Testis (tissue), 3 donors: ENCODE measurements around the gene MAST4. TPM values are rescaled to one million over a fixed set of nuclear protein-coding genes. Genes with fewer than 3 reads are reported as not detected.

Experiments used
- DNase-seq: peaks from one replicate; pipeline ENCODE4 v3.0.0-alpha.2; 2019
- H3K27ac ChIP-seq, 2 donors: fragments of 200-600 bp; sonication (generic); one replicate each; pipeline ENCODE4 v1.5.1; 2019
- H3K27me3 ChIP-seq: fragments of 200-600 bp; sonication (generic); one replicate; pipeline ENCODE4 v1.5.1; 2019
- H3K36me3 ChIP-seq: fragments of 200-600 bp; sonication (generic); one replicate; pipeline ENCODE4 v1.5.1; 2017; ENCODE audit warnings: low read depth; ENCODE audit errors: missing control alignments
- H3K4me1 ChIP-seq: fragments of 200-600 bp; sonication (generic); one replicate; pipeline ENCODE4 v1.5.1; 2019
- H3K4me3 ChIP-seq, 2 donors: fragments of 200-600 bp; sonication (generic); one replicate each; pipeline ENCODE4 v1.5.1; 2017 to 2019
- H3K9me3 ChIP-seq: fragments of 200-600 bp; sonication (generic); one replicate; pipeline ENCODE4 v1.5.1; 2017
- CTCF ChIP-seq, 3 experiments: fragments of 450-650 bp in 2 of 3; fragments of 200-600 bp in 1 of 3; sonication (generic) in 1 of 3; IDR thresholded peaks; one replicate each; pipeline ENCODE4 v1.5.1; 2016 to 2019; ENCODE audit warnings: antibody characterized with exemption in 3 of 3, mild to moderate bottlenecking in 2 of 3, moderate library complexity in 1 of 3
- POLR2A ChIP-seq: fragments of 450-650 bp; IDR thresholded peaks from one replicate; pipeline ENCODE4 v1.6.1; 2017; ENCODE audit warnings: antibody characterized with exemption, mild to moderate bottlenecking, moderate library complexity
- WGBS, 2 donors: methylation state at CpG; one replicate each; pipeline ENCODE4 v1.1.5; 2018; 5-methylcytosine and 5-hydroxymethylcytosine counted together
- intact Hi-C: fragments of 100-400 bp; cut with DNase I; formaldehyde crosslinking; loops from one replicate; pipeline ENCODE4 v1.15.1; 2023; ENCODE audit warnings: low total_unique reads
- polyA plus RNA-seq: library from polyadenylated mRNA; stranded (reverse); fragments of 350-450 nt; fragmentation: Illumina TruSeq; extraction: RNeasy Lipid Tissue Mini Kit (QIAGEN cat#74804); gene quantifications from one replicate; pipeline ENCODE4 v1.2.3, GENCODE V29; 2014; ENCODE audit warnings: low read depth, low replicate concordance; ENCODE audit not compliant: insufficient read depth
- total RNA-seq, 2 donors: library from RNA; depleted of rRNA; stranded (reverse); fragments of >200 nt; gene quantifications; one replicate each; pipeline ENCODE4 v1.2.3, GENCODE V29; 2016

Gene MAST4
- total and polyA plus RNA-seq, 3 donors from 2014 or later: 27.2 to 56.4 (median 51.4) TPM

- H3K27ac ChIP-seq: no peak overlapping the region
- no peaks in the 10 kb centered on the region for H3K27me3 ChIP-seq
- no peak overlapping the region for H3K4me3 ChIP-seq
- no peaks in the 10 kb centered on the region for H3K9me3 ChIP-seq
- H3K4me1 ChIP-seq: no peaks in the 10 kb centered on the region
- no peak for DNase-seq
- intact Hi-C loops: no loop called here
- no peak for TF ChIP-seq CTCF (IDR thresholded peaks at IDR 0.05)
- no peak for TF ChIP-seq POLR2A
- 42 to 52% methylated on average over 2 of the region's 2 CpGs for WGBS, 2 donors
- no peaks in the 10 kb centered on the region for H3K36me3 ChIP-seq
These were observed 25.0 kb downstream of the MAST4 start for GRCh38 chr5:66621146-66621545.

- WGBS, 2 donors: 89 to 92% methylated on average over 4 of the region's 4 CpGs
- Histone ChIP-seq H3K27ac (no peak overlapping the region), H3K27me3 (no peaks in the 10 kb centered on the region), H3K4me1 (no peaks in the 10 kb centered on the region), H3K4me3 (no peak overlapping the region), H3K9me3 (no peaks in the 10 kb centered on the region), H3K36me3 (no peaks in the 10 kb centered on the region)
- no peak for DNase-seq
- intact Hi-C loops: no loop called here
- TF ChIP-seq POLR2A (no peak), CTCF (IDR thresholded peaks at IDR 0.05) (no peak)
These were observed 25.5 kb downstream of the MAST4 start for GRCh38 chr5:66621736-66622135.

GRCh38 chr5:66628561-66628960 is 32.4 kb downstream of the MAST4 start:
- H3K4me3 ChIP-seq: no peak overlapping the region
- no peak overlapping the region for H3K27ac ChIP-seq
- H3K4me1 ChIP-seq: no peaks in the 10 kb centered on the region
- no peaks in the 10 kb centered on the region for H3K36me3 ChIP-seq
- no peaks in the 10 kb centered on the region for H3K27me3 ChIP-seq
- WGBS, 2 donors: 71 to 78% methylated on average over 3 of the region's 3 CpGs
- TF ChIP-seq POLR2A (no peak), CTCF (IDR thresholded peaks at IDR 0.05) (no peak)
- intact Hi-C loops: no loop called here
- H3K9me3 ChIP-seq: no peaks in the 10 kb centered on the region
- no peak for DNase-seq

GRCh38 chr5:66629446-66629845 is 33.3 kb downstream of the MAST4 start:
- Histone ChIP-seq H3K4me1 (no peaks in the 10 kb centered on the region), H3K36me3 (no peaks in the 10 kb centered on the region), H3K9me3 (no peaks in the 10 kb centered on the region), H3K27ac (no peak overlapping the region), H3K4me3 (no peak overlapping the region), H3K27me3 (no peaks in the 10 kb centered on the region)
- TF ChIP-seq POLR2A: no peak
- TF ChIP-seq CTCF (IDR thresholded peaks at IDR 0.05): no peak
- WGBS, 2 donors: 56 to 78% methylated on average over 2 of the region's 2 CpGs
- no peak for DNase-seq
- intact Hi-C loops: no loop called here

- intact Hi-C loops: no loop called here
- no peak for DNase-seq
- no peaks in the 10 kb centered on the region for H3K27me3 ChIP-seq
- no peak overlapping the region for H3K27ac ChIP-seq
- H3K4me1 ChIP-seq: no peaks in the 10 kb centered on the region
- no peaks in the 10 kb centered on the region for H3K36me3 ChIP-seq
- 89 to 98% methylated on average over 3 of the region's 3 CpGs for WGBS, 2 donors
- no peak overlapping the region for H3K4me3 ChIP-seq
- no peaks in the 10 kb centered on the region for H3K9me3 ChIP-seq
- TF ChIP-seq POLR2A (no peak), CTCF (IDR thresholded peaks at IDR 0.05) (no peak)
These were observed 37.6 kb downstream of the MAST4 start for GRCh38 chr5:66633754-66634153.
